NCI-H1092 treated with DMSO at 0.1 percent for 48 hours (cell line): Measurements from ENCODE around the gene SMARCD2.
"Not testable (repeated sequence)": the region's sequence is repeated elsewhere in the genome, so short reads cannot be mapped to it uniquely, and the experiment has no call there.

Experiments
- DNase-seq: peaks from one replicate; lab custom pipeline; 2025; lab: John Stamatoyannopoulos, UW

Gene SMARCD2

DNA sequence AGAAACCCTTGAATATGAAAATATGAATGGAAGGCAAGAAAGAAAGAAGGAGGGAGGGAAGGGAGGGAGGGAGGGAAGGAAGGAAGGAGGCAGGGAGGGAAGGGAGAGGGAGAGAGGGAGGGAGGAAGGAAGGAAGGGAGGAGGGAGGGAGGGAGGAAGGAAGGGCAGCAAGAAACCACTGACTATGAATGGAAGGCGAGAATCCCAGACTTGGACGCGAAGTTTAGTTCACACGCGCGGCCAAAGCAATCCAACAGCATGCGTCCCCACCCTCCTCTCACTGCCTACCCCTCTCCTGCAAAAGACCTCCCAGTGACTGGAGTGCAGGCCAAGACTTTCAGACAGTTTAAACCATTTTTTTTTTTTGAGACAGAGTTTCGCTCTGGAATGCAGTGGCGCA, 7.9 kb upstream of the SMARCD2 start:
- no peak for DNase-seq

DNA sequence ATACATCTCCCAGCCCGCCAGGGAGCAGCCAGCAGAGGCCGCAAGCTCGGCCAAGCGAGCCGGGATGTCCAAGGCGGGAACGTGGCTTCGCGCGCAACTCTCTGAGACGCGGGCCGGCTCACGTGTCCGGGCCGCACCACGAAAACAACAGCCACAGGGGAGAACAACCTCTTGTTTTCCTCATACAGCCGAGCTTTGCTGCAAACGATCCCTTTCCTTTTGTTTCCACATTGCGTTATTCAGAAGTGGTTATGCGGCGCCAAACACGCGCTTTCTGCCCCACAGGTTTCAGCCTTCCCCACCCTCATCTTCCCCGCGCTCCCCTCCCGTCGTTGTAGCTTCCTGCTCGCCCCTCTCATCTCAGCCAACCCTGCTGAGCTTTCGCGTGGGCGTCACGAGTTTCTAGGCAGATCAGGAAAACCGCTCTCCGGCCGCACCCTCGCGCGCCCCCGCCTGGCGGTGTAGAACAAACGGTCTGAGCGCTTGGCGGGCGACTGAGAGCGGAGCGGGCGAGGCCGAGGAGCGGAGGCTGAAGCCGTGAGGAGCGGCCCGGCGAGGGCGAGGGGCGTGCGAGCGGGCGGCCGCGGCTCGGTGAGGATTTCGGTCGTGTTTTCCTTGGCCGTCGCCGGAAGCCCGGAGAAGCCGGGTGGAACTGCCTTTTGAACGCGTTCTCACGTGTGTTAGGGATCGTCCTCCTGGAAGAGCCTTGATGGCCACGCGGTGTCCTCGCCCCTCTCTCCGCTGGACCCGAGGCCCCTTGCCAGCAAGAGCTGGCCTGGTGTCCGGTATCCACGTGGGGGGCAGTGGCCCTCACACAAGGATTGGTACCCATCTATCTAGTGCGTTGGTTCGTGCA, 6.6 kb upstream of the SMARCD2 start:
- DNase-seq = no peak

DNA sequence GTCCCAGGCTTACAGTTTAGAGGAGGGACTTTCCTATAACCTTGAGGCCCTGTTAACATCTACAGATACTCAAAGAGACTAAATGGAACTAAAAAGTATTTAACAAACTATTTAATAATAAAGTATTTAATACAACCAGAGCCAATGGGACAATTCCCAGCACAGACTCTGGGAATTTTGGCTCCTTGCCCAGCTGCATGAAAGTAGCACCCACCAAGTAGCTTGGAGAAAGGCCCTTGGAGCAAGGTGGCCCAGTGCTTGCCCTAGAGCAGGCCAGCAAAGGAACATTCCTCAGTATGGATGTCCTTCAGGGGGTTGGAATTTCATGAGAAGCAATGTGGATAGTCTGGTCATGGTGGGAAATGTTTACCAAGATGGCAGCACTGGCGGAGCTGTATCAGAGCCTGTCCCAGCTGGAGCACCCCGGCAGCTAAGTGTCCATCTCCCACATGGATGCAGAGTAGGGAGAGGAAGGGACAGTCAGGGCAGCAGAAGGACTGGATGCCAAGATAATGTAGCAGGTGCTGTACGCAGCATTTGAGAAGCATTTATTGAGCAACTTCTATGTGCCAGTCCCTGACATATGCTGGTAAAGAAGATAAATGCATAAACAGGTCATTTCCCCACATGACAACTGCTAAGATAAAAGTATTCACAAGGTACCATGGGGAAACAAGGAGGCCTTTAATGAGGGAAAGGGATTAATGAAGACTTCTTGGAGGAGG, 5.2 kb upstream of the SMARCD2 start:
- no peak for DNase-seq

DNA sequence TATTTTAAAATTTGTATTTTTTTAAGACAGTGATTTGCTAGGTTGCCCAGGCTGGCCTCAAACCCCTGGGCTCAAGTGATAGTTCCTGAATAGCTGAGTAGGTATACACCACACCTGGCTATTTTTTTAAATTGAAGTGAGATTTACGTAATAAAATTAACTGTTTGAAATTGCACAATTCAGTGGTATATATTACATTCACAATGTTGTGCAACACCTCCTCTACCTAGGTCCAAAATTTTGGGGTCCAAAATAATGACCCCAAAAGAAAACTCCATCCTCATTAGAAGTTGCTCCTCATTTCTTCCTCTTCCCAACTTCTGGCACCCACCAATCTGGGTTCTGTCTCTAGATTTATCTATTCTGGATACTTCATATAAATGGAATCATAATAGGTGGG, 3.0 kb upstream of the SMARCD2 start:
- DNase-seq = no peak

DNA sequence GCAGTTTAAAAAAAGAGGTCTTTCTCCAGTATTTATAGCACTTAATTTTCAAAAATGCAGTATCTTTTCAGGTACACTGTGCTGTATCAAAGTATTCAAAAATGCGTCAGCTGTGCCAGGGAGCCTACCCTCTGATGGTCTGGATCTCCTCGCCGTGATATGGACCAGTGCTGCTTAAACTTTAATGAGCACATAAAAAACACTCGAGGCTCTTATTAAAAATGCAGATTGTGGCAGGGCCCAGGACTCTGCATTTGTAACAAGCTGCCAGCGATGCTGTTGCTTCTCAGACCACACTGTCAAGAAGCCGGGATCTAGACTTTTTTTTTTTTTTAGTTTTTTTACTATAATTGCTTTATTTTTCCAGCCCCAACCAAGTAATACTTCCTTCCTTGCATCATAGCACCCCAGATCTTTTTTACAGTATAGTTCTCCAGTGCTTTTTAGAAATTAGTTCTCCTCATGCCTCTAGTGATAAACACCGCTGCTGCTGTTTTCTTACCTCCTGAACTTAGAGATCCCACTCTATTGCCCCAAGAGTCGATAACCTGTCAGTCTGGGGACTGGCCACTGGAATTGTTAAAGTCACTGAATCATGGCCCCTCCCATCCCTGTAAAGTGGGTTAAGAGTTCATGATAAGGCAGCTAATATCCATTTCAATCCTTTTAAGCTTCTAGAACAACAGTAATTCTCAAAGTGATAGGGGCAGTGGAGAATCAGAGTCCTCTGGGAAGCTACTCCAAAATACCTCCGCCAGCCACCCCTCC, 1.6 kb upstream of the SMARCD2 start:
- DNase-seq = no peak

DNA sequence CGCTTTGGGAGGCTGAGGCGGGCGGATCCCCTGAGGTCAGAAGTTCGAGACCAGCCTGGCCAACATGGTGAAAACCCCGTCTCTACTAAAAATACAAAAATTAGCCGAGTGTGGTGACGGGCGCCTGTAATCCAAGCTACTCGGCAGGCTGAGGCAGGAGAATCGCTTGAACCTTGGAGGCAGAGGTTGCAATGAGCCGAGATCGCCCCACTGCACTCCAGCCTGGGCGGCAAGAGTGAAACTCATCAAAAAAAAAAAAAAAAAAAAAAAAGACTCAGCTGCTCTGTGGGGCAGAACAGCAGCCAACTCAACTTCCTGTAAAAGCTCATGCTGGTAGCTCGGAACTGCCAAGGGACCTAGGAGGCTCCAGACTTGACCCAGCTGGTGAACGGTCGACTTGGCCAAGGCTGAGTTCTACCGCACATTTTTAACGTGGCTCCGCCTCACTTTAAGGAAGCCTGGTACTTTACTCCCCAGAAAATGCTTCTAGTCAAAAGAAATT, 953 bp upstream of the SMARCD2 start:
- DNase-seq = not testable (repeated sequence)

DNA sequence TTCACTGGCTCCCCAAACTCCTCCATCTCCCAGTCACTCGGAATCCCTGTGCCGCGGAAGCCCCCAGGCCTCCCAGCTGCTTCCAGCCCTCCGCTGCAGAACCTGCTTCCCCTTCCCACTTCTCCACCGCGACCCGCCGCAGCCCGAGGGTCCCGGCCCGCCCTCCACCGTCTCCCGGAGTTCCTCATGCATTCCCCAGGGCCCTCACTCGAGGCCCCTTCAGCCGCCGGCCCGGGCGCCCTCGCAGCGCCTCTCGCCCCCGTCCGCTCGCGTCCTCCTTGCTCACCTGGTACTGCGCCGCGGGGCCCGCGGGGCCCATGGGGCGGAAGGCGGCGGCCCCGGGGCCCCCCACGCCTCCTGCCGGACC, 329 bp downstream of the SMARCD2 start:
- DNase-seq = no peak

DNA sequence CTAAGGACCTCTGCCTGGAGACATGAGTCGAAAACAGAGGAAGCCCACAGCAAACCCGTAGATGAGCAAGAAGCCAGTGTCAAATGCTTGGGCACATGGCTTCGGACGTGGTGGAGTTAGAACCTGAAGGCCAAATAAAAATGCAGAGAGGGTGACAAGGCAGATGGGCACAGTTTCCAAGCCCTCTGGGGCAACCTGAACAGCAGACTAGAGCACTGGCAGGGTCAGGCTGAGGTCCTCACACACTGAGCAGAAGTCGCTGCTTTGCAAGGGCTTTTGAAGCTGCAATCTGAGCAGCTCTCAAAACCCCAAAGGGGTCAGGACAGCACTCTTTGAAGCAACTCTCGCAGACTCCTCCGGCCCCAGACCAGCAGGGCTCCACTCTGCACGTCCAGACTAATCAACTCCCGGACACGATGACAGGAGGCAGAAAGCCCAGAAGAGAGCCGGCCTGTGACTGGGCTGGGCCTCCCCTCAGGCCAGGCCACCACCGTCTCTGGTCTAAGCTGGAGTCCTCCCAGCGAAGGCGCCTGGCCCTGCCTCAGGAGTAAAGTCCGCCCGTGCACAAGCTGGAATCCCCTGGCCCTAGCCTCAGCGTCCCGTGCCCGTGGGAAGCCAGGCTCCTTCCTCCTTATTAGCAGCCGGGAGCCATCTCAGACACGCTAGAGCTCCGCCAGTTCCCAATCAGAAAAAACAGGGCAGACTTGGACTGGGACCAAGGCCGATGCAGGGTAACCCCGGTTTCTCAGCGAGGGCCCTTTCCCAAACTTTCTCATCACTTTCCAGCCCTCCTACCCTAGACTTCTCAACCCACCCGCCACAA, 924 bp downstream of the SMARCD2 start:
- peak; percentile 26 for DNase-seq

DNA sequence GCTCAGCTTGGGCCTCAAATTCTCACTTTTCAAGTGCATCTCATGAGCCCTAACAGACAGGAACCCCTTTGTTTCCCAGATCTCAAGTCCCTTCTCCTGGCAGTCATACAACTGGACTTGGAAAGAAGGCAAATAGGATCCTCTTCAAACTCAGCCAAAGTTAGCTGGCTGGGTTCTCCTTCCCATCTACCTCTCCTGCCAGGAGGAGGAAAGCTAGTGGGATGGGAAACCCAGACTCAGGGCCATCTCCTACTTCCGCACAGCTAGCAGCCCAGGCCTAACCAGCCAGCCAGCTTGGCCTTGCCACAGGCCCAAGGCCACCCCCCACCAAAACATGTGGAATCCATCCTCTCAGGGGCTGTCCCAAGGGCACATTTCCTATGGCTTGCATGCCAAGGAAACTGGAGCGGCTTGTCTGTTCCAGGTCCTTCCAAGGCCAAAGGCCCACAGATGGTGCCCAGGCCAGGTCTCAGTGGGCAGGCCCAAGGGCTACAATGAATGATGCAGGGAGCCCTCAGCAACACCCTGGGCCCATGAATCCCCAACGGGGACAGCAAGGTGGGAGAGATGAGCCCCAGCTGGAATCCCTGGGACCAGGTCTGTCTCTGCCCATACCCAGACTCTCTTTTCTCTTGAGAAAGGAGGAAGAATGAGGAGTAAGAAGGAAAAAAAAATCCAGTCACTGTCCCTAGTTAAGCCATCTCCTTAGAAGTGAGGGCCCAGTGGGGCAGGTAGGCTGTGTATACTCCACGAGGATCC, 1.7 kb downstream of the SMARCD2 start:
- DNase-seq = no peak

DNA sequence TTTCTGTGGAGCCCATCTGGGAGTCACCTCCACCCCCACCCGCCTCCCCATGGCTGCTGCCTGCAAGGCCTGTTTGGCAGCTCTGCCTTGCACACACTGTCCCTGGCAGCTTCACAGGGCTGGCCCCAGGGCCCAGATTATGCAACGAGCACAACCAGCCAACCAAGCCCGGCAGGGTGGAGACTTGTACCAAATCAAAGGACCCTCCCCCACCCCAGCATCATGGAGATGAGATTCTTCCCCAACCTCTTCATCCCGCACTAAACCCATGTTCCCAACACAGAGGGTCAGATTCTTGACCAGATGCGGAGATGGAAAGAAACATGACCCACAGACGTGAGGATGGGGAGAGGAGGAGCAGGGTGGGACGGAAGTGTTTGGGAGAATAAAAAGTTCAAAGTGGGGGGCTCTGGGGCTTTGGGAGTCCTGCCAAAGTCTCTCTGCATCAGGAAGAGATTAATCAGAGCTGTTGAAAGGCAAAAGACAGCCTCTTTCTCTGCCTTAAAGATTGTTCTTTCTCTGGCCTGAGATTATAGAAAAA, 3.8 kb downstream of the SMARCD2 start:
- DNase-seq = no peak

DNA sequence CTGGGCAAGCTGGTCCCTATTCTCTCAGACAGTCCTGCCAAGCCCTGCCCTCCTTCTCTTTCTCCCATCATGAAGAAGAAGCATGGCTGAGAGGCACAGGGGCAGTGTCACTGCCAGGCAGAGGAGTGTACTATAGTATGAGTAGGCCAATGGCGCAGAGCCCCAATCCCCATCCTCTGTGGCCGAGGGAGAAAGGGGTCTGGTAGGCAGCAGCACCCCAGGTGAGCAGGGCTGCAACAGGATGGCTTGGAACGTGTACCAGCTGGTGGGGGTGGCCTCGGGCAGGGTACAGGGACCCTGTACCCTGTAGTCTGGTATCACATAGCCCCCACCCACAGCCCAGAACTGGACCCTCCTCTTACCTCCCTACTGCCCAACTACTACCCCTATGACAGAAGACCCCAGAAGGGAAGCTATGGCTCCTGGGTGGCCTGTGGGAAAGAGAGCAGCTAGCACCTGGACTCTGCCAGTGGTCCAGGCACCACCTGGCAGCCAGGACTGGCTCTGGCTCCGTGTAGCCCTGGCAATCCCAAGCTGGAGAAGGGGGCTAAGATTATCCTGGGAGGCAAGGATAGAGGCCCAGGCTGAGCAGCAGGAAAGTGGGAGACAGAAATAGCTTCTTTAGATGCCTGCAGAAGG, 4.4 kb downstream of the SMARCD2 start:
- no peak for DNase-seq

DNA sequence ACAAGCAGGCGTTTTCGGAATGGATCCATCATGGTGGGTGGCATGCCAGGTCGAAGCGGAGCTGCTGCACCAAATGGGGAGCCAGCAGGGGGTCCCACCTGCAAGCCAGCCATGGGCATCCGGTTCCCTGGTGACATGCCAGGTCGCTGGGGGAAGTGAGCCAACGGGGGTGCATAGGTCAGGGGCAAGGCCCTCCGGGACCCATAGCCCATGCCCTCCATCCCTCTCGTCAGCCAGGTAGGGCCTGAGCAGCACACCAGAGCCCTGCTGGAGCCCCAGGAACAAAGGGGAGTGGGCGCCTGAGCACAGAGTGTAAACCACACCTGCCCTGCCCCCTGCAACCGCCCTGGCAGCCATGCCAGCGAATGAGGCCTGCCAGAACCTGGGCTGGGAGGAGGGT, 5.0 kb downstream of the SMARCD2 start:
- no peak for DNase-seq

DNA sequence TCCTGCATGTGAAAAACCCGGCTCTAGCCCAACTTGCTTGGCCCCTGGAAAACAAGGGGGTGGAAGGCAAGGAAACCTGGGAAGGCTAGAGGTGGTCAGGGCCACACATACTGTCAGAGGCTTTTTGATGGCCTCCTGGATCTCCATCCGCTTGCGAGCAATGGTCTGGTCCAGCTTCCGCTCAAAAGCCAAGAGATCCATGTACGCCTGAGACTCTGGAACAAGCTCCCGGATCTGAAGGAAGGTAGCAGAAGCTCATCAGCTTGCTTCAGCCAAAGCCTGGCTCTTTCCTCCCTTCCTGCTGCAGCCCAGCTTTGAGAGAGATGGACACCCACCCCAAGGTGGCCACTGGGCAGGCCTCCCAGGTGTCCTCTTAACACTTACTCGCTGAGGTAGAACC, 5.7 kb downstream of the SMARCD2 start:
- DNase-seq = no peak

DNA sequence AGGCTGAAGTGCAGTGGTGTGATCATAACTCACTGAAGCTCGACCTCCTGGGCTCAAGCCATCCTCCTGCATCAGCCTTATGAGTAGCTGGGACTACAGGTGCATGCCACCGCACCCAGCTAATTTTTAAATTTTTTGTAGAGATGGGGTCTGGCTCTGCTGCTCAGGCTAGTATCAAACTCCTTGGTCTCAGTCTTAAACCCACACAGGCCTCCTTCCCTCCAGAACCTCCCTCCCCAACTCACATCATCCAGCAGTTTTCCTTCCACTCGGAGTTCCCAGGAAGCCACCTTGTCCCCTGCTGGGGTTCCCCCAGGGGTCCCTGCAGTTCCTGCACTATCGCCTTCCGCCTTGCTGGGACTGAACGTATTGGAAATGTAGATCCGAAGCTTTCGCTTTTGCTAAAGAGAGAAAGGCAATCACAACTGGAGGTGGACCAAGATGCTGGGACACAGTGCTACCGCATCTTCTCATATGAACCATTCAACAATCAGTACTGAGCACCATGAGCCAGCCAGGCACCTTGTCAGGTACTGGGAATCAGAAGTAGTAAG, 7.2 kb downstream of the SMARCD2 start:
- DNase-seq = no peak

DNA sequence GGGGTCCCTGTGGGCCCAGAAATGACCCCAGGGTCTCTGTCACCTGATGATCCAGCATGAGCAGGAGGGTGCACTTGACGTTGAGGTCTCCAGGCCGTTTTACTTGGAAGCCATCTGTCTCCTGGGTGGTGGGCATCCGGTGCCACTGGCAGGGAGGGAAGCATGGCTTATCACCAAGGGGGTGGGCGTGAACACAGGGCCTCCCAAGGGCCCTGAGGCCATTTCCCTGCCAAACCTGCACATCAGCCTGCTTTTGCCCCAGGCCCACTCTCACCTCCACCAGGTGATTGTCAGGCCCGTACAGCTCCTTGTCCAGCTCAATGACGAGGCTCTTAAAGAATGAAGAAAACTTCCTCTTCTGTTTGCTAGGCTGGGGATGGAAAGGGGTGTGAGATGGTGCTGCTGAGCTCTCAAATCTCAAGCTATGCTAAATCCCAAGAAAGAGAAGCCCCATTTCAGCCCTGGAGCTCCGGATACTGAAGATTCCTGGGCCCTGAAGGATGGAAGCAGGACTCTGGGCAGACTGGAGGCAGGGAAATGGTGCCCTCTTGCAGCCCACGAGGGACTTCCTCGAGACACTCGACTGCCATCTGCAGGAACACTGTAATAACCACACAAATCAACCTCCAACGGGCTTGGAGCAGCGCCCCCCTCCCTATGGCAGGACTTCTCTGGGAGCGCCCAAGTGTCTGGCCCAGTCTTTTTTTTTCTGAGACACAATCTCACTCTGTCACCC, 7.9 kb downstream of the SMARCD2 start:
- peak; percentile 65 for DNase-seq

DNA sequence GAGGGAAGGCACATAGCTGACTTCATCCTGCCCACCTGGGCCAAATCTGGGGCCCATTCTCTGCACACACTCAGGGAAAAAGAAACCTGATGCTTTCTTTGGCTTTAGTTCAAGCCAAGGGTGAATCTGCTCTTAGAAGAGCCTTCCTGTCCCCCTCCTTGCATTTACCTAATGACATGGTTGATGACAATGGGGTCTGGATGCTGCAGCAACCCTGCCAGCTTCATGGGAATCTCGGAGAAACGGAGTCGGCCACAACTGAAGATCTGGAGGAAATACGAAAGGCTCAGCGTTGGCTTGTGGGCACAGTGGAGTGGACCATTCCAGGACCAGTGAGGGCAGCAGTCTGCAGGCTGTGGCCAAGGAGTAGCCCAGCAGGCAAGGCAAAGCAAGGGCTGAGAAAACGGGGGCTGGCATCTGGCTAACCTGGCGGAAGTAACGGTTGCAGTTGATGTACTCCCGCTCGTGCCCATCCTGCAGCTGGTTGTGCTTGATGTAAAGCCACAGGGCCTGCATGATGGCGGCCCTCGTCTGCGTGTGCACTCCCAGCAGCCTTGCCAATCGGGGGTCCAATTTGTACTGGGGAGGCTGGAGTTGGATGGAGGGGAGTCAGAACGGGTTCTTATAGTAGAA, 8.6 kb downstream of the SMARCD2 start:
- DNase-seq = no peak

DNA sequence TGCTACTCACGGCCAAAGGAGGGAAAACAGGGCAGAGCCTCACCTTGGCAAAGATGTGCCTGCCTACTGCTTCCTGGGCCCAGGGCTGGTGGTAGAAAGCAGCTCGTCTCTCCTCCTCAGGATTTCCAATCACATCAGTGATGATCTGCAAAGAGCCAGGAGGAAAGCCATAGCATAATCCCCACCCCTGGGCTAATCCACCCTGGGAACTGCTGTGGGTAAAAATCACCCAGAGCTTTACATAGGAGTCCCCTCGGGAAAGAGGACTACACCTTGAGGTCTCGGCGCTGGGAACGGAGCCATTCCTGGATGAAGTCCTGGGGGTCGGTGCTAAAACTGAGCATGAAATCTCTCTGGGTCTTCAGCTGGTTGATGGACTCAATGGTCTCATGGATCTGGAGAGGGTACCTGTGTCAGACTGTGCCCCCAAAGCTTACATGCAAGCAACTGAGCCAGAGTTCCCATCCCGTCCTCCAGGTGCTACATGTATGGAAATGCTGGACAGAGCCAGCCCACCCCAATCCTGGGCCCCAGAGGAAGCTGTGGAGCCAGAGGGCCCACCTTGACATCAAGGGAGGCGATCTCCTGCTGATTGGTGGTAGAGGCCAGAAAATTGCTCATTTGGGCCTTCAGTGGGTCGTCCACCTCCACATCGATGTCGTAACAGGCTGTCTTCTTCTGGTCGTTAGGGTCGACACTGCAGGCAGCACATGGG, 9.3 kb downstream of the SMARCD2 start:
- no peak for DNase-seq

DNA sequence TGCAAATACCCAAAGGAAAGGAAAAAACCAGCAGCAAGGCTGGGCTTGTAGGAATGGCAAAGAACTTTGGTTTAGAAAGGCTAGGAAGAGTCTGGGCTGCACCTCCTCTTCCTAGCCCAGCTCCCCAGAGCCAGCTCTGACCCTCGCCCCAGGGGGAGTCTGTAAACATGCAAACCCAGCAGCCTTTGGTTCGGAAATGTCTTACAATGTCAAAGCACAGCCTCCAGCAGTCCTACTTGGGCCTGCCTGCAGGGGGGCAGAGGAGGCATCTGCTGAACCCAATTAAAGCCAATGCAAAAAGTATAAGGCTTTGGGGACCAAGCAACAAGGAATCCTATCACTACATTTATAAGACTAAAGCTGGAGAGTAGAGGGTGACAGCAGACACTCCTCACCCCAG, 10.0 kb downstream of the SMARCD2 start:
- no peak for DNase-seq
